Nephron progenitor cell (in vitro differentiated cells): ENCODE results near the gene VCAN.

Source experiments
- DNase-seq: peaks from one replicate; pipeline ENCODE4 v3.0.0; 2021
- H3K27ac Mint-ChIP-seq: 2 replicates; pipeline ENCODE4 v1.8.0; 2021; ENCODE audit warnings: mild to moderate bottlenecking, moderate library complexity, mixed read lengths
- H3K27me3 Mint-ChIP-seq: 2 replicates; pipeline ENCODE4 v1.8.0; 2021; ENCODE audit warnings: mild to moderate bottlenecking, low read depth, mixed read lengths; ENCODE audit not compliant: poor library complexity
- H3K36me3 Mint-ChIP-seq: 2 replicates; pipeline ENCODE4 v1.8.0; 2021; ENCODE audit warnings: low read depth, mixed read lengths
- H3K4me1 Mint-ChIP-seq: 2 replicates; pipeline ENCODE4 v1.8.0; 2021; ENCODE audit warnings: mixed read lengths
- H3K4me3 Mint-ChIP-seq: 2 replicates; pipeline ENCODE4 v1.8.0; 2021; ENCODE audit warnings: mild to moderate bottlenecking, moderate library complexity, mixed read lengths
- H3K9me3 Mint-ChIP-seq: 2 replicates; pipeline ENCODE4 v1.8.0; 2021; ENCODE audit warnings: mild to moderate bottlenecking, moderate library complexity, mixed read lengths
- CTCF ChIP-seq: fragments of 200-600 bp; sonication (generic); IDR thresholded peaks from 2 replicates; pipeline ENCODE4 v1.5.0; 2021; ENCODE audit warnings: antibody characterized with exemption

Gene VCAN

GRCh38 chr5:83554133-83554532 is 82.6 kb downstream of the VCAN start:
- Mint-ChIP-seq H3K27me3 (no peaks in the 10 kb centered on the region), H3K4me3 (no peak overlapping the region), H3K27ac (no peak overlapping the region), H3K36me3 (peaks cover 64% of the 10 kb centered on the region), H3K4me1 (peaks cover 15% of the 10 kb centered on the region), H3K9me3 (no peaks in the 10 kb centered on the region)
- no peak for DNase-seq
- no peak for TF ChIP-seq CTCF

- no peak for DNase-seq
- H3K4me1 Mint-ChIP-seq = peaks cover 20% of the 10 kb centered on the region
- H3K27ac Mint-ChIP-seq = no peak overlapping the region
- peaks cover 67% of the 10 kb centered on the region for H3K36me3 Mint-ChIP-seq
- no peaks in the 10 kb centered on the region for H3K9me3 Mint-ChIP-seq
- TF ChIP-seq CTCF = no peak
- H3K27me3 Mint-ChIP-seq = no peaks in the 10 kb centered on the region
- H3K4me3 Mint-ChIP-seq = no peak overlapping the region
Measured at GRCh38 chr5:83554686-83555085, 83.1 kb downstream of the VCAN start.

- Mint-ChIP-seq H3K9me3 (no peaks in the 10 kb centered on the region), H3K36me3 (peaks cover 68% of the 10 kb centered on the region), H3K27ac (no peak overlapping the region), H3K4me3 (no peak overlapping the region), H3K27me3 (no peaks in the 10 kb centered on the region), H3K4me1 (peaks cover 20% of the 10 kb centered on the region)
- no peak for DNase-seq
- no peak for TF ChIP-seq CTCF
Measured at GRCh38 chr5:83555263-83555662, 83.7 kb downstream of the VCAN start.

- Mint-ChIP-seq H3K9me3 (no peaks in the 10 kb centered on the region), H3K36me3 (peaks cover 77% of the 10 kb centered on the region), H3K4me3 (no peak overlapping the region), H3K4me1 (peaks cover 28% of the 10 kb centered on the region), H3K27me3 (no peaks in the 10 kb centered on the region), H3K27ac (no peak overlapping the region)
- TF ChIP-seq CTCF = no peak
- no peak for DNase-seq
Measured at GRCh38 chr5:83556190-83556589, 84.6 kb downstream of the VCAN start.

- no peak overlapping the region for H3K4me3 Mint-ChIP-seq
- peaks cover 60% of the 10 kb centered on the region for H3K36me3 Mint-ChIP-seq
- no peaks in the 10 kb centered on the region for H3K27me3 Mint-ChIP-seq
- H3K4me1 Mint-ChIP-seq = peaks cover 43% of the 10 kb centered on the region
- no peaks in the 10 kb centered on the region for H3K9me3 Mint-ChIP-seq
- peak overlapping the region; percentile 89 for H3K27ac Mint-ChIP-seq
- DNase-seq = no peak
- TF ChIP-seq CTCF = no peak
Measured at GRCh38 chr5:83559118-83559785, 87.7 kb downstream of the VCAN start.

GRCh38 chr5:83562071-83562606 is 90.6 kb downstream of the VCAN start:
- no peak for TF ChIP-seq CTCF
- Mint-ChIP-seq H3K9me3 (no peaks in the 10 kb centered on the region), H3K27me3 (no peaks in the 10 kb centered on the region), H3K4me3 (no peak overlapping the region), H3K27ac (no peak overlapping the region), H3K36me3 (peaks cover 60% of the 10 kb centered on the region), H3K4me1 (peaks cover 41% of the 10 kb centered on the region)
- DNase-seq = no peak
